ENCODE data around the gene DGCR8.

DGCR8 gene

DNA sequence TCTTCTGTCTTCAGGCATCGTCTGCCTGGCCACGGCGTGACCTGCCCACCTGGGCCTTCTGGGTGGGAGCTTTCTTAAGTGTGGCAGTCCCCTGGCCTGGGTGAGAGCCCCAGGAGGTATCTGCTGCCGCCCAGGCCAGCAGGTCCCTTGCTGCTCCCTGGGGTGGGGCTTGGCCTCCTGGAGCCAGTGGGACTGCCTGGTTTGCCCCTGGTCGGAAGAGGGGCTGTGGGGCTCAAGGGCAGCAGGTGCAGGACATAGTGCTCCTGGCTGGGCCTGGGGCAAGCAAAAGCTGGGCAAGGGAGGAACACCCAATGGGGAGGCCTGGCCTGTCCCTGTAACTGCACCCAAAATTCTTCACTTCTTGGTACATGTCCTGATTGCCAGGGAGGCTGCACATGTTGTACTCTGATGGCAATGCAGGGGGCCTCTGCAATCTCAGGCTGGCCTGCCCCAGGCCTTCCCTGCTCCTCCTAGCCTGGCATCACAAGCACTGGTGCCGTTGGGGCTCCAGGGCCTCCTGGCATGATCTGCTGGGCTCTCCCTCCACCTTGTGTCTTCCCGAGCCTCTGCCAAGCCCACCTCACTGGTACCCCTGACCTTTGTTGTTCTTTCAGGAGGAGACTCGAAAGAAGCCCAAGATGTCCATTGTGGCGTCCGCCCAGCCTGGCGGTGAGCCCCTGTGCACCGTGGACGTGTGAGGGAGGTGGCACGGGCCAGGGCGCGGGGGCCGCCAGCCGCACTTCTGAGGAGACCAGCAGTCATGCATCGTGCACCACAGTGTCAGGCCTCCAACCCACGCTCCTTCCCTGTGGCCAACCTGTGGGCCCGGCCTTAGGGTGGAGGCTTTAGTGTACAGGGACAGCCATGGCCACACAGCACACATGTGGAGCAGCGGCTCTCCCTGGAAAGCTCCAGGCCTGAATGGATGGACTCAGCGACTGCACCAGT, 29.6 kb downstream of the DGCR8 start:
- DNase-seq (ENCODE audit: low read depth in 2 of 2), result no peak

DNA sequence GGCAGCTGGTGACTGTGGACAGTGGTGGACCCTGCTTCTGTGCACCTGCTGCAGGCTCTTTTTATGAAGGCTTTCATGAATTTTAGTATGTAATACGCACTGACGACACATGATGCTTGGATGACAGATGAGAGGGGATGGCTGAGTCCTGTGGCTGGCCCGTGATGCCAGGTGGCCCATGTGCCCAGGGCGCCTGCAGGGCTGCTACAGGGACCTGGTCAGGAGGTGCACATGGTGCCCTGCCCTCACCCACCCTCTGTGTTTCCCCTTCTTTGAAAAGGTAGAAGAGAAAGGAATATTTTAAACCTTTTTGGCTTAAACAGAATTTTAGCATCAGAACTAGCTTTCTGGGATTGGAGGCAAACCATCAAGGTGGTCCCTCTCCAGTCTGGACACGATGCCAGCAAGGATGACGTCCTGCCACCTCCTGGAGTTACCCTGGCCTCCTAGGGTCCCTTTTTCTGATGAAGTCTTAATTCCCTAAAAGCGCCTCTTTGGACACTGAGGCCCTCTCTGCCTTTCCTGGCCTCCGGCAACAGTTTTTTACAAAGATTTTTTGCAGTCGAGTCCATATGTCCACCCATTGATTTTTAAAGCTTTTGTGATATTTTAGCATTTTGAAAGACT, 30.4 kb downstream of the DGCR8 start:
- no peak for DNase-seq (ENCODE audit: low read depth in 2 of 2)

DNA sequence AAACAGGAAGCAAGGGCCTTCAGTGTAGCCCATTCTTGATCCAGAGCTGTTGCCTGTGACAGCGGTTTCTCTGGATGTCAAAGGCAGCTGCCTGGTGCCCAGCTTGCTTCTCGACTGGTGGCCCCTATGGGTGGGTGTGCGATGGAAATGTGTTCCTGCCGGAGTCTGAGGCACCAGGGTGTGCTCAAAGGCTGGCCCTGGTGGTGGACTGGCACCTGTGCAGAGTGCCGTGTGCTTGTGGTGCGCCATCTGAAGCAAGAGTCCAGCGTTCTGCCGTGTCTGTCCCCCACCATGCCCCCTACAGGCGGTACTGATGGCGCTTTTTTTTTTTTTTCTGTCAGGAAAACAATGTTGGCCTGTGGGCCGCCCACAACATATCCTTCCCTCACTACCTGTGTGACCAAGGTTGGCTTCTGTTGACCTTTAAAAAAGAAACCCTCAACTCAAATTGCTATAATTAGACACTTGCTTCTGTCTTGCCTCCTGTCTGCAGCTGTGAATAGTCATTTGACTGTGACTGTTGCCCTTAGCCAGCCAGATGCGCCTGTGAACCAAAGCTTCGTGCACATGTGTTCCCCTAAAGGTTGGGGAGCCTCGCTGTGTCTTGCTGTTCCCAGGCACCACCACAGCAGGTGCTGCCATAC, 31.1 kb downstream of the DGCR8 start:
- DNase-seq (ENCODE audit: low read depth in 2 of 2), result no peak

- no peak for DNase-seq (ENCODE audit: low read depth in 2 of 2)
Observed at GRCh38 chr22:20111689-20112622, 31.9 kb downstream of the DGCR8 start.

- DNase-seq (ENCODE audit: low read depth in 2 of 2), result no peak
Observed at GRCh38 chr22:20112623-20113511, 32.8 kb downstream of the DGCR8 start.

- no peak for DNase-seq (ENCODE audit: low read depth in 2 of 2)
Observed at GRCh38 chr22:20113551-20114310, 33.7 kb downstream of the DGCR8 start.

DNA sequence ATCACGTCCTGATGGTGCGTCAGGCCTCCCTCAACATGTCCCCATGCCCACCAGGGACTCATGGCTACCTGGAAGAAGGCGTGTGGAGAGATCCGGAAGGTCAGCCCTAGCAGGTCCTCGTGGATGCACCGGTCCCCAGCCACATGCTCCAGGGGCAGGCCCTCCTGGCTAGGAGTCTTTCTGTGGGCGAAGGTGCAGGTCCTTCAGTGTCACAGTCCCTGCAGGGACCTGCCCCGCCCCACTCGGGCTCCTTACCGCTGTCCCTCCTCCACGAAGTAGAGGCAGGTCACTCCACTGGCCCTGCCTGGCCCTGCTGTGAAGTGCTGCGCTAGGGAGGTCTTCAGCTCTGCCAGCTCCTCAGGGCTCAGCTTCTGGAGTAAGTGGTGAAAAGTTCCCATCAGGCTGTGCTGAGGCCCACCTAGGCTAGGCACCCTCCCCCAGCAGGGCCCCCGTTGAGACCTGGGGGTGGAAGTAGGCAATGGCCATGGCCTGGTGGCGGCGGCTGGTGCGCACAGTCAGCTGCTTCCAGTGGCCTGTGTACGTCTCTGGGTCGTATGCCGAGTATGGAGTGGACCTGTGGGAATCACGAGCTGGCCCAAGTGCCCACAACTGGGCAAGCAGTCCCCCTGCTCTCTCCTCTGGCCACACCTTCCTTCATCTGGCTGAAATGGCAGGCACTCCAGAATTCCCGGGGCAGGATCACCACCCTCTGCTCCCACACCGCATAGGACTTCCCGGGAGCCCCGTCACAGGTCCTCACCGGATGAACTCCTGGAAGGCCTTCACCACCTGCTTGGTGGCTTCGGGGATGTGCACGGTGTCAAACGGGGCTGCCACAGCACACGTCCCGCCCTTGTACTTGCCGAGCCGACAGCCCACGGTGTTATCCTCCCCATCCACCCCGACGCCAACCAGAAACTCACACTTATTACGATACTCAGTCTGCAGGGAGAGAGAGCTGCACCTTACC, 34.8 kb downstream of the DGCR8 start:
- DNase-seq (ENCODE audit: low read depth in 2 of 2), result no peak

- no peak for DNase-seq (ENCODE audit: low read depth in 2 of 2)
Observed at GRCh38 chr22:20115691-20116375, 35.8 kb downstream of the DGCR8 start, which contains the start of gene RANBP1. TSS of gene RANBP1 (plus strand) at chr22:20116104. CDS start at chr22:20116185, 81 bp downstream.

- no peak for DNase-seq (ENCODE audit: low read depth in 2 of 2)
Observed at GRCh38 chr22:20116376-20116950, 36.4 kb downstream of the DGCR8 start.

DNA sequence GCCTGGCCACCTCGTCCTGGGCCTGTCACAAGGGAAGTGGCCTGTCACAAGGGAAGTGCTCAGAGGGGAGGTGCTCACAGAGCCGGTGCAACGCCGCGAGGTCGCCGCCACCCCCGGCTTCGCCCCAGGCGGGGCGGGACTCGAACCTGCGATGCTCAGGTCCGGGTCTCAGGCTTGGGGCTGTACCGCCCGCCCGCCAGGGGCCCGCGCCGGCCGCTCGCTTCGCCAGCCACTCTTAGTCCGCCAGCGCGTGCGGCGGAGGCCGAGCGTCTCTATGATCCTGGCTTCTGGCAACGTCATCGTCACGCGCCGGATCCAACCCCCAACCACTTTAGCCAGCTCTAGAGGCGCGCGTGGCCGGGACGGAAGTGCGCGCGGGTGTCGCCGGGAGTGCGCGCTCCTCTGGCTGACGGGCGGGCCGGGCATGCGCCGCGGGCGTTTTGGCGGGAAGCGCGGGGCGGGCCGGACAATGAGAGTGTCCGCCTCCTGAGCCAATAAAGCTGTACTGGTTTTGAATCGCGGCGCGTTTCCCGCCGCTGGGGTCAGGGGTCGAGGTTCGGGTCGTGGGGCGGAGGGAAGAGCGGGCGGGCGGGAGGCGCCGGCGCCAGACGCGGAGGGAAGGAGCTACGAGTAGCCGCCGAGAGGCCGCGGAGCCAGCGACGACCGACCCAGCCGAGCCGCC, 37.1 kb downstream of the DGCR8 start, which contains the start of gene TRMT2A:
Gene TRMT2A, minus strand, starts transcription at position 276 of the 682 bp plus-strand sequence. CDS start 320 bp downstream, outside the sequence.
- peak; percentile 96 to 97 for DNase-seq (ENCODE audit: low read depth in 2 of 2)

DNA sequence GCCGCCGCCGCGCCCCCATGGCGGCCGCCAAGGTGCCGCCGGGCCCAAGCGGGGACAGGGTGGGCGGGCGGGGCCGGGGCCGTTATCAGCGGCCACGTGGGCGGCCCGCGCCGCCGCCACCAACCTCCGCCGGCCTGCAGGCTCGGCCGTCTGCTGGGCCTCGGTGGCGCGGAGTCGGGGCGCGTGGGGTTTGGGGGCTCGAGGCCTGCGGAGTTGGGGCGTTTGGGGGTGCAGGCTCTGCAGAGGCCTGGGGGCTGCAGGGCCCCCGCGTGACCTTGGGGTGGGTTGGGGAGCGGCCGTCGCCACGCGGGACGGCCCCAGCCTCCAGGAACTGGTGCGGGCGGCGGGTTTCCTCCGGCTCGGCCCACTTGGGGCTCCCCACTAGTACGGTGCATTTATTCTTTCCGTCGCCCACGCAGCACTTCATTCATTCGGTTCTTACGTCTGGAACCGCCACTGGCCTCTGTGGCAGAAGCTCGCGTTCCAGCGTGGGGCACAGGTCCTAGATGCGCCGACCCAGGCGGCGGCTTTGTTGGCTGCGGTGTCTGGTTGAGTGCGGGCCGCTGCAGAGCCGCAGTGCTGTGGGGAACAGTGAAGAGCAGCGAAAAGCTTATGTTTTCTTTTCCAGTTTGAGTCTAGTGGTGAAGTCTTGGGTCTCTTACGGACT, 37.7 kb downstream of the DGCR8 start:
- DNase-seq (ENCODE audit: low read depth in 2 of 2), result no peak

- DNase-seq (ENCODE audit: low read depth in 2 of 2), result no peak
Observed at GRCh38 chr22:20118300-20119020, 38.4 kb downstream of the DGCR8 start.

DNA sequence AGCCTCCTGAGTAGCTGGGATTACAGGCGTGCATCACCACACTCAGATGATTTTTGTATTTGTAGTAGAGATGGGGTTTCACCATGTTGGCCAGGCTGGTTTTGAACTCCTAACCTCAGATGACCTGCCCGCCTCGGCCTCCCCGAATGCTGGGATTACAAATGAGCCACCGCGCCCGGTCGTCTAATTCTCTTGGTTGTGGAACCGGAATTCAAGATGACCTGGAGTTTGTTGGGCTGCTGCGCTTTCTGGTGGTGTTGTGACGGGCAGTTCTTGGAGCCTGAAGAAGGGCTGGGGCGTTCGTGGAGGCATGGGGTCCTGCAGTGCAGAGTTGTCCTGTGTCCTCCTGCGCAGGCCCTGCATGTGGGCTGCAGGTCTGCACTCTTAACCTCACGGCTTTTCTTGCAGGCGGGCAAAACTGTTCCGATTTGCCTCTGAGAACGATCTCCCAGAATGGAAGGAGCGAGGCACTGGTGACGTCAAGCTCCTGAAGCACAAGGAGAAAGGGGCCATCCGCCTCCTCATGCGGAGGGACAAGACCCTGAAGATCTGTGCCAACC, 41.9 kb downstream of the DGCR8 start:
- DNase-seq (ENCODE audit: low read depth in 2 of 2), result no peak

DNA sequence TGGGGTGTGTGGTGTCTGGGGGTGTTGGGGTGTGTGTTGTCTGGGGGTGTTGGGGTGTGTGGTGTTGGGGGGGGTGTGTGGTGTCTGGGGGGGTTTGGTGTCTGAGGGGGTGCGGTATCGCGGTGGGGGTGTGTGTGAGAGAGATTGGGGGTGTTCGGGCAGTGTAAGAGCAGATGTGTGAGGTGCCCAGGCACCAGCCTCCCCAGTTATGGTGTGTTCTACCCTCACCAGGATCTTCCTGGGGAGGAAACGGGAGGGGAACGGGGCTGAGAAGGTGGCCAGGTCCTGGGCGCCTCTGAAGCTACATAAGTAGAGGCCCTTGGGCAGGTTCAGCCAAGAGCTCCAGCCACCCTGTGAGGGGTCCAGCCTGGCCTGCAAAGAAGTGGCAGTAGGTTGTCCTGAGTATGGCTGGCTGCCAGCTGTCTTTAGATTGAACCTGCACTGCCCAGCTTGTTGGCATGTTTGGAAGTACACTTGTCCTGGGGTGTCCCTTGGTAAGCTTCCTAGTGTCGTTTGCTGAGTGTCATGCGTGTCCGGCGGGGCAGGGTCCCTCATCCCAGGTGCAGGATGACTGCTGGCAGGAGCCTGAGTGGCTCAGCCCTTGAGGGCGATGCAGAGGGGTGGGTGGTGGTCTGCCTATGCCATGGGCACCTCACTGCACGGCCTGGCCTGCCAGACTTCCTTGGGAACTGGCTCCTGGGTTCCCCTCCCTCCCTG, 43.5 kb downstream of the DGCR8 start:
- no peak for DNase-seq (ENCODE audit: low read depth in 2 of 2)

Data from fibroblast of skin of left quadriceps (primary cell).